ENCODE data around the gene SSR3.
A peak's percentile ranks its signal among the peaks of the same experiment; 100 is the strongest.

DNA sequence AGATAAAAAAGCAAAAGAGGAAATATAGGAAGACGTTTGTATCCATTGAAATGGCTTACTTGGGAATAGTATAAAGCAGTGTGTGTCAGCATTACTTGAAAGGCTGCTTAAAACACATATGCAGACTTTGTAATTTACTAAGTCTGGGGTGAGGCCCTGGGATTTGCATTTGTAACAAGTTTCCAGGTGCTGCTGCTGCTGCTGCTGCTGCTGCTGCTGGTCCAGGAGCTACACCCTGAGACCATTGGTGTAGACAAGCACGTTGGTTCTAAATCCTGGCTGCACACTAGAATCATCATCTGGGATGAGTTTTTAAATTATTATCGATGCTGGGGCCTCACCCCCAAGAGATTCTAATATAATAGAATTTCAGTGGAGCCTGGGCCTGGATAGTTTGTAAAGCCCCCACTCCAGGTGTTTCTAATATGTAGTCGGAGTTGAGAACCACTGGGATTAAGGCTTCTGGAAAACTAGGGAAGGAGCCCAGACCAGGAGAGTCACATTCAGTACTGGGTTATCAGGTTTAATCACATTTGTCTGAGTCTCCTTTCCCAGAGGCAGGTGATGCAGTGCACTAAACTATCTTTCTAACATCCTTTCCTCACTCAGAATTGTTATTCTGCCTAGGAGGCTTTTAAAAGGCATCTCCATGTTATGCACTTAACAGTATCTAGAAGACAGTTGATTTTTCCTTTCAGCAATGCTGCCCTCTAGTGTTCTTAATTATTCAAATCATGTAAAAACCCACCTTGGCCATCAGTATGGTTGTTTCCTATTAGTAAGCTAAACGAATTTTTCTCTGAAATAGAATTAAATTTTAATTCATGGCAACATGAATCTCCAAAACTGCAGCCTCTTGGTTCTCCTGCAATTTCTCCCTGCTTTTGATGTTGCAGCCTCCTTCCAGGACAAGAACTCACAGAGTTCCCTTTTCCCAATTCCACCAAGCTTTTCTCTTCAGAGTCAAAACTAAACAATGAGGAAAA lies 45.4 kb downstream of the SSR3 start:
- TF ChIP-seq GABPA (IDR thresholded peaks at IDR 0.05; ENCODE audit: low read depth) (no peak), POLR2AphosphoS5 (IDR thresholded peaks at IDR 0.05; ENCODE audit: low read depth) (no peak)
- TF ChIP-seq, protein P1, sequence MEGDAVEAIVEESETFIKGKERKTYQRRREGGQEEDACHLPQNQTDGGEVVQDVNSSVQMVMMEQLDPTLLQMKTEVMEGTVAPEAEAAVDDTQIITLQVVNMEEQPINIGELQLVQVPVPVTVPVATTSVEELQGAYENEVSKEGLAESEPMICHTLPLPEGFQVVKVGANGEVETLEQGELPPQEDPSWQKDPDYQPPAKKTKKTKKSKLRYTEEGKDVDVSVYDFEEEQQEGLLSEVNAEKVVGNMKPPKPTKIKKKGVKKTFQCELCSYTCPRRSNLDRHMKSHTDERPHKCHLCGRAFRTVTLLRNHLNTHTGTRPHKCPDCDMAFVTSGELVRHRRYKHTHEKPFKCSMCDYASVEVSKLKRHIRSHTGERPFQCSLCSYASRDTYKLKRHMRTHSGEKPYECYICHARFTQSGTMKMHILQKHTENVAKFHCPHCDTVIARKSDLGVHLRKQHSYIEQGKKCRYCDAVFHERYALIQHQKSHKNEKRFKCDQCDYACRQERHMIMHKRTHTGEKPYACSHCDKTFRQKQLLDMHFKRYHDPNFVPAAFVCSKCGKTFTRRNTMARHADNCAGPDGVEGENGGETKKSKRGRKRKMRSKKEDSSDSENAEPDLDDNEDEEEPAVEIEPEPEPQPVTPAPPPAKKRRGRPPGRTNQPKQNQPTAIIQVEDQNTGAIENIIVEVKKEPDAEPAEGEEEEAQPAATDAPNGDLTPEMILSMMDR (IDR thresholded peaks at IDR 0.05; ENCODE audit: insufficient read depth, low read length) = peak; percentile 13

Data from HL-60 (cell line).